CD14-positive monocyte (primary cell): ENCODE data around the gene WNT11. TPM values are rescaled to one million over a fixed set of nuclear protein-coding genes. Genes with fewer than 3 reads are reported as not detected.
A peak's percentile ranks its signal among the peaks of the same experiment; 100 is the strongest.

ENCODE experiments used
- DNase-seq, 3 donors: peaks; one replicate each; pipeline ENCODE4 v3.0.0-alpha.2; 2011 to 2022
- H2AFZ ChIP-seq: 2 replicates; pipeline ENCODE4 v1.6.0; 2012; ENCODE audit warnings: mild to moderate bottlenecking, low read depth, low read length, inconsistent platforms; ENCODE audit not compliant: insufficient read depth, poor library complexity, severe bottlenecking
- H3K27ac ChIP-seq, 2 donors: 1 replicate in 1 of 2; 2 replicates in 1 of 2; pipeline ENCODE4 v1.5.1; 2012 to 2013; ENCODE audit warnings: low read length in 2 of 2, control low read depth in 1 of 2, inconsistent platforms in 1 of 2, low read depth in 1 of 2, mild to moderate bottlenecking in 1 of 2
- H3K27me3 ChIP-seq, 2 donors: one replicate each; pipeline versions ENCODE4 v1.6.0 to v1.6.1; 2011 to 2013; ENCODE audit warnings: low read length in 2 of 2; ENCODE audit not compliant: control insufficient read depth in 2 of 2, insufficient read depth in 2 of 2
- H3K36me3 ChIP-seq, 2 donors: replicated peaks in 1 of 2; 1 replicate in 1 of 2; 2 replicates in 1 of 2; pipeline versions ENCODE4 v1.5.1 to v1.6.1; 2012 to 2013; ENCODE audit warnings: low read length in 2 of 2, control low read depth in 1 of 2, inconsistent platforms in 1 of 2, mild to moderate bottlenecking in 1 of 2; ENCODE audit not compliant: insufficient read depth in 2 of 2, control insufficient read depth in 1 of 2
- H3K4me1 ChIP-seq, 2 donors: 1 replicate in 1 of 2; 2 replicates in 1 of 2; pipeline versions ENCODE4 v1.5.1 to v1.6.1; 2012 to 2013; ENCODE audit warnings: low read length in 2 of 2, control low read depth in 1 of 2, inconsistent platforms in 1 of 2, mild to moderate bottlenecking in 1 of 2, moderate library complexity in 1 of 2; ENCODE audit not compliant: insufficient read depth in 2 of 2, control insufficient read depth in 1 of 2
- H3K4me2 ChIP-seq: replicated peaks from 2 replicates; pipeline ENCODE3; 2012; ENCODE audit warnings: low read length, moderate library complexity, mild to moderate bottlenecking; ENCODE audit not compliant: poor library complexity, severe bottlenecking; ENCODE audit errors: extremely low read depth
- H3K4me3 ChIP-seq, 3 experiments: fragments of 200-600 bp in 1 of 3; sonication (generic) in 1 of 3; replicated peaks in 1 of 3; 1 replicate in 2 of 3; 2 replicates in 1 of 3; pipeline ENCODE4 v1.5.1; 2011 to 2013; ENCODE audit warnings: low read length in 3 of 3, mild to moderate bottlenecking in 3 of 3, control low read depth in 2 of 3, low read depth in 2 of 3, inconsistent platforms in 1 of 3, moderate library complexity in 1 of 3
- H3K79me2 ChIP-seq: 2 replicates; pipeline ENCODE4 v1.6.0; 2012; ENCODE audit warnings: mild to moderate bottlenecking, control low read depth, inconsistent platforms, low read length, moderate library complexity; ENCODE audit not compliant: insufficient read depth
- H3K9ac ChIP-seq: 2 replicates; pipeline ENCODE4 v1.6.0; 2017; ENCODE audit warnings: low read length, mild to moderate bottlenecking; ENCODE audit not compliant: insufficient read depth, poor library complexity, severe bottlenecking
- H3K9me3 ChIP-seq, 2 donors: replicated peaks in 1 of 2; 1 replicate in 1 of 2; 2 replicates in 1 of 2; pipeline versions ENCODE4 v1.5.1 to v1.6.1; 2012 to 2013; ENCODE audit warnings: low read length in 2 of 2, control low read depth in 1 of 2; ENCODE audit not compliant: control insufficient read depth in 1 of 2, insufficient read depth in 1 of 2
- H4K20me1 ChIP-seq: 2 replicates; pipeline ENCODE4 v1.6.0; 2012; ENCODE audit warnings: mild to moderate bottlenecking, low read length, control low read depth, moderate library complexity; ENCODE audit not compliant: insufficient read depth
- H3K27ac Mint-ChIP-seq, 7 donors: one replicate each; pipeline ENCODE4 v1.8.0; 2020; ENCODE audit warnings: mild to moderate bottlenecking in 7 of 7, mixed read lengths in 7 of 7, moderate library complexity in 6 of 7, inconsistent platforms in 2 of 7
- H3K27me3 Mint-ChIP-seq, 3 donors: one replicate each; pipeline ENCODE4 v1.8.0; 2021 to 2022; ENCODE audit warnings: low read depth in 3 of 3, mild to moderate bottlenecking in 3 of 3, mixed read lengths in 3 of 3, moderate library complexity in 3 of 3, inconsistent platforms in 1 of 3
- H3K36me3 Mint-ChIP-seq, 2 donors: one replicate each; pipeline ENCODE4 v1.8.0; 2020; ENCODE audit warnings: mixed read lengths in 2 of 2, inconsistent platforms in 1 of 2, mild to moderate bottlenecking in 1 of 2
- H3K4me1 Mint-ChIP-seq: one replicate; pipeline ENCODE4 v1.8.0; 2020; ENCODE audit warnings: mild to moderate bottlenecking, mixed read lengths
- H3K4me3 Mint-ChIP-seq, 2 donors: one replicate each; pipeline ENCODE4 v1.8.0; 2020; ENCODE audit warnings: mild to moderate bottlenecking in 2 of 2, mixed read lengths in 2 of 2, moderate library complexity in 1 of 2
- H3K9me3 Mint-ChIP-seq, 7 donors: one replicate each; pipeline ENCODE4 v1.8.0; 2020 to 2022; ENCODE audit warnings: mixed read lengths in 7 of 7, mild to moderate bottlenecking in 6 of 7, moderate library complexity in 6 of 7, inconsistent platforms in 2 of 7
- WGBS: methylation state at CpG from one replicate; pipeline ENCODE4 v1.1.5; 2013; ENCODE audit warnings: missing lambda C conversion rate; ENCODE audit not compliant: insufficient coverage; 5-methylcytosine and 5-hydroxymethylcytosine counted together
- intact Hi-C, 2 donors: fragments of 100-400 bp; cut with micrococcal nuclease; formaldehyde crosslinking; loops; one replicate each; pipeline versions ENCODE4 v1.15.0 to v1.15.1; 2023
- polyA plus RNA-seq, 3 donors: library from polyadenylated mRNA; depleted of rRNA in 1 of 3; unstranded in 2 of 3; stranded (reverse) in 1 of 3; fragments of 300-500 nt in 2 of 3; fragments of >200 nt in 1 of 3; fragmentation: Illumina TruSeq in 2 of 3; gene quantifications; 1 replicate in 2 of 3; 2 replicates in 1 of 3; pipeline ENCODE4 v1.2.3, GENCODE V29; 2012 to 2021
- TF ChIP-seq, protein P1 (sequence below): fragments of 200-600 bp; IDR thresholded peaks from one replicate; pipeline ENCODE4 v1.8.0; 2022; ENCODE audit warnings: antibody characterized with exemption, mild to moderate bottlenecking

The WNT11 gene
- polyA plus RNA-seq, 3 donors: 0.09 to 0.24 (median 0.21) TPM

DNA sequence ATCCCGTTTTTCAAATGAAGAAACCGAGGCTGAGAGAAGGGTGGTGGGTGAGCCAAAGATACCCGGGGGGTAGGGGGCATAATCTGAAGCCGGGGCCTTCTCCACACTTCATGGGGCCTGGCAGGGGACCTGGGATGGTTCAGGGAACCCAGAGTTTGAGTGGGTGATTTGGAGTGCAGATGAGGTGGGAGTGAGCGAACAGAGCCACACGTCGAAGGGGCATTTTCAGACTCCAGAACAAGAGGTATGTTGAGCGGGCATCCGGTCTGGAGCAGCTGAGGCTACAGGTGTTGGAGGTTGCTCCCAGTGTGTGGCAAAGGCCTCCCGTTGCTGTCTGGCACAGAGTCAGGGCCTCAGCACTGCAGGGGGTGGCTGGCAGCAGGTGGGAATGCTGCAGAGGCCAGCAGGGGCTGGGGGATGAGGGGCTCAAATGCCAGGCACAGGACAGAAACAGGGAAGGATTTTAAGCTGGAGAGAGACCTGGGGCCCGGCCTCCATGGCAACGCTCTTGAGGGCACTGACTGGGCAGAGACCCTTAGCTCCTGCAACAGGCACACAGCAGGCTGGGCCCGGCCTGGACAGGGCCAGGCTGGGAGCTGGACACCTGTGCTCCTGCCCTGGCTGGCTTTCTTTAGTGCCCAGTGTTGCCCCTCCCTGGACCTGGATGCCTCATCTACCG is 46.2 kb downstream of the WNT11 start:
- intact Hi-C loops: loop anchor here (10.0 kb wide), 2 partner anchors 355 to 455 kb away; no protein-coding TSS in a partner anchor
- peaks cover 0 to 1% (median 0%) of the 10 kb centered on the region in 7 donors for H3K9me3 Mint-ChIP-seq
- DNase-seq: no peak
- H3K4me1 ChIP-seq: no peaks in the 10 kb centered on the region
- H3K4me2 ChIP-seq: no peak overlapping the region
- H3K4me3 Mint-ChIP-seq: no peak overlapping the region
- WGBS: 86% methylated on average over 12 of the region's 14 CpGs
- H3K36me3 Mint-ChIP-seq: no peaks in the 10 kb centered on the region
- no peaks in the 10 kb centered on the region for H3K9me3 ChIP-seq
- no peak overlapping the region for H3K9ac ChIP-seq
- no peaks in the 10 kb centered on the region for H3K36me3 ChIP-seq
- peak overlapping the region in 1 of 7 donors; percentile 23 for H3K27ac Mint-ChIP-seq
- no peak overlapping the region for H2AFZ ChIP-seq
- no peaks in the 10 kb centered on the region for H4K20me1 ChIP-seq
- no peaks in the 10 kb centered on the region for H3K27me3 ChIP-seq
- H3K79me2 ChIP-seq: no peaks in the 10 kb centered on the region
- H3K4me1 Mint-ChIP-seq: no peaks in the 10 kb centered on the region
- no peak overlapping the region for H3K4me3 ChIP-seq
- TF ChIP-seq, protein P1, sequence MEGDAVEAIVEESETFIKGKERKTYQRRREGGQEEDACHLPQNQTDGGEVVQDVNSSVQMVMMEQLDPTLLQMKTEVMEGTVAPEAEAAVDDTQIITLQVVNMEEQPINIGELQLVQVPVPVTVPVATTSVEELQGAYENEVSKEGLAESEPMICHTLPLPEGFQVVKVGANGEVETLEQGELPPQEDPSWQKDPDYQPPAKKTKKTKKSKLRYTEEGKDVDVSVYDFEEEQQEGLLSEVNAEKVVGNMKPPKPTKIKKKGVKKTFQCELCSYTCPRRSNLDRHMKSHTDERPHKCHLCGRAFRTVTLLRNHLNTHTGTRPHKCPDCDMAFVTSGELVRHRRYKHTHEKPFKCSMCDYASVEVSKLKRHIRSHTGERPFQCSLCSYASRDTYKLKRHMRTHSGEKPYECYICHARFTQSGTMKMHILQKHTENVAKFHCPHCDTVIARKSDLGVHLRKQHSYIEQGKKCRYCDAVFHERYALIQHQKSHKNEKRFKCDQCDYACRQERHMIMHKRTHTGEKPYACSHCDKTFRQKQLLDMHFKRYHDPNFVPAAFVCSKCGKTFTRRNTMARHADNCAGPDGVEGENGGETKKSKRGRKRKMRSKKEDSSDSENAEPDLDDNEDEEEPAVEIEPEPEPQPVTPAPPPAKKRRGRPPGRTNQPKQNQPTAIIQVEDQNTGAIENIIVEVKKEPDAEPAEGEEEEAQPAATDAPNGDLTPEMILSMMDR: no peak
- H3K27ac ChIP-seq: no peak overlapping the region
- H3K27me3 Mint-ChIP-seq: peaks cover 0 to 2% (median 2%) of the 10 kb centered on the region in 3 donors

- Mint-ChIP-seq H3K27me3 (peaks cover 0 to 4% (median 4%) of the 10 kb centered on the region in 3 donors), H3K4me3 (no peak overlapping the region), H3K36me3 (no peaks in the 10 kb centered on the region), H3K4me1 (no peaks in the 10 kb centered on the region), H3K9me3 (peaks cover 0 to 1% (median 0%) of the 10 kb centered on the region in 7 donors), H3K27ac (no peak overlapping the region)
- TF ChIP-seq, protein P1: no peak
- Histone ChIP-seq H3K79me2 (no peaks in the 10 kb centered on the region), H3K4me3 (no peak overlapping the region), H3K36me3 (no peaks in the 10 kb centered on the region), H2AFZ (no peak overlapping the region), H3K9ac (no peak overlapping the region), H3K9me3 (no peaks in the 10 kb centered on the region), H3K4me1 (no peaks in the 10 kb centered on the region), H3K27me3 (no peaks in the 10 kb centered on the region), H4K20me1 (no peaks in the 10 kb centered on the region), H3K4me2 (no peak overlapping the region), H3K27ac (no peak overlapping the region)
- intact Hi-C loops: loop anchor here (10.0 kb wide), 2 partner anchors 355 to 455 kb away; no protein-coding TSS in a partner anchor
- 82% methylated on average over 12 of the region's 14 CpGs for WGBS
- no peak for DNase-seq
These were observed 46.9 kb downstream of the WNT11 start for GRCh38 chr11:76159303-76159937.
